Neural cell (in vitro differentiated cells): Measurements from ENCODE around the gene F2R. TPM values are rescaled to one million over a fixed set of nuclear protein-coding genes. Genes with fewer than 3 reads are reported as not detected.

Source experiments
- H2AFZ ChIP-seq: fragments of 200-600, 300-800 bp; sonication (generic), shearing (Covaris generic); 2 replicates; pipeline ENCODE4 v1.6.0; 2014; ENCODE audit warnings: low read depth, mild to moderate bottlenecking, antibody characterized with exemption, low read length, moderate library complexity
- H3F3A ChIP-seq: fragments of 200-600 bp; shearing (Covaris generic); 2 replicates; pipeline ENCODE4 v1.6.1; 2016; ENCODE audit warnings: mild to moderate bottlenecking, moderate library complexity, mixed read lengths, antibody characterized with exemption, low read length; ENCODE audit not compliant: insufficient read depth, poor library complexity, severe bottlenecking
- H3K27ac ChIP-seq: fragments of 200-600, 300-800 bp; sonication (generic), shearing (Covaris generic); 2 replicates; pipeline ENCODE4 v1.5.1; 2014; ENCODE audit warnings: mild to moderate bottlenecking, low read length, moderate library complexity
- H3K27me3 ChIP-seq: fragments of 300-800, 200-600 bp; sonication (generic), shearing (Covaris generic); 2 replicates; pipeline ENCODE4 v1.6.0; 2014; ENCODE audit warnings: mild to moderate bottlenecking, low read depth, low read length, moderate library complexity; ENCODE audit not compliant: insufficient read depth
- H3K36me3 ChIP-seq: fragments of 300-800, 200-600 bp; sonication (generic), shearing (Covaris generic); 2 replicates; pipeline ENCODE4 v1.5.1; 2014; ENCODE audit warnings: mild to moderate bottlenecking, antibody characterized with exemption, low read length, moderate library complexity; ENCODE audit not compliant: insufficient read depth
- H3K4me2 ChIP-seq: fragments of 300-800, 200-600 bp; sonication (generic), shearing (Covaris generic); 2 replicates; pipeline ENCODE4 v1.6.0; 2014; ENCODE audit warnings: mild to moderate bottlenecking, low read length
- H3K4me3 ChIP-seq: fragments of 300-800, 200-600 bp; sonication (generic), shearing (Covaris generic); 2 replicates; pipeline ENCODE4 v1.5.1; 2014; ENCODE audit warnings: mild to moderate bottlenecking, low read length, moderate library complexity
- H3K79me2 ChIP-seq: fragments of 200-600 bp; shearing (Covaris generic); replicated peaks from 2 replicates; pipeline ENCODE4 v1.6.0; 2014; ENCODE audit warnings: mild to moderate bottlenecking, low read length, moderate library complexity; ENCODE audit not compliant: insufficient read depth
- H3K9ac ChIP-seq: fragments of 300-800, 200-600 bp; sonication (generic), shearing (Covaris generic); 2 replicates; pipeline ENCODE4 v1.6.1; 2016; ENCODE audit warnings: mild to moderate bottlenecking, low read length, mixed read lengths
- H3K9me2 ChIP-seq: fragments of 200-600 bp; shearing (Covaris generic); 2 replicates; pipeline ENCODE4 v1.6.1; 2016; ENCODE audit warnings: mild to moderate bottlenecking, low read length, mixed read lengths; ENCODE audit not compliant: insufficient read depth
- H3K9me3 ChIP-seq: fragments of 200-600, 300-800 bp; sonication (generic), shearing (Covaris generic); 2 replicates; pipeline ENCODE4 v1.6.1; 2016; ENCODE audit warnings: mild to moderate bottlenecking, mixed run types, low read length, moderate library complexity, mixed read lengths
- H4K20me1 ChIP-seq: fragments of 200-600 bp; shearing (Covaris generic); 2 replicates; pipeline ENCODE4 v1.6.1; 2016; ENCODE audit warnings: mild to moderate bottlenecking, mixed run types; ENCODE audit not compliant: insufficient read depth
- CTCF ChIP-seq: fragments of 450-650 bp; IDR thresholded peaks from 2 replicates; pipeline ENCODE4 v1.5.1; 2014; ENCODE audit warnings: antibody characterized with exemption, mild to moderate bottlenecking, moderate library complexity; ENCODE audit not compliant: poor library complexity, severe bottlenecking
- EP300 ChIP-seq: fragments of 450-650 bp; conservative IDR thresholded peaks from 2 replicates; pipeline ENCODE4 v1.6.1; 2014; ENCODE audit warnings: antibody characterized with exemption, mild to moderate bottlenecking, moderate library complexity; ENCODE audit not compliant: poor library complexity, severe bottlenecking
- EZH2 ChIP-seq: fragments of 200-600, 300-800 bp; shearing (Covaris generic), sonication (generic); IDR thresholded peaks from 2 replicates; pipeline ENCODE4 v1.6.1; 2014; ENCODE audit warnings: antibody characterized with exemption, low read length, borderline replicate concordance, mild to moderate bottlenecking; ENCODE audit not compliant: insufficient read depth, poor library complexity, severe bottlenecking
- MXI1 ChIP-seq: fragments of 450-650 bp; conservative IDR thresholded peaks from 2 replicates; pipeline ENCODE4 v1.6.1; 2014; ENCODE audit warnings: antibody characterized with exemption, mild to moderate bottlenecking; ENCODE audit not compliant: poor library complexity, severe bottlenecking
- POLR2AphosphoS5 ChIP-seq: IDR thresholded peaks from 2 replicates; pipeline ENCODE4 v1.6.1; 2012
- RAD21 ChIP-seq: fragments of 450-650 bp; conservative IDR thresholded peaks from 2 replicates; pipeline ENCODE4 v1.6.1; 2014; ENCODE audit warnings: antibody characterized with exemption, mild to moderate bottlenecking, moderate library complexity
- REST ChIP-seq: IDR thresholded peaks from 2 replicates; pipeline ENCODE4 v1.6.1; 2012; ENCODE audit warnings: borderline replicate concordance
- SMC3 ChIP-seq: fragments of 450-650 bp; conservative IDR thresholded peaks from 2 replicates; pipeline ENCODE4 v1.6.1; 2014; ENCODE audit warnings: antibody characterized with exemption, mild to moderate bottlenecking, moderate library complexity; ENCODE audit not compliant: poor library complexity
- TAF1 ChIP-seq: IDR thresholded peaks from 2 replicates; pipeline ENCODE4 v1.6.1; 2012; ENCODE audit warnings: low read depth
- polyA plus RNA-seq: library from polyadenylated mRNA; depleted of rRNA; stranded (reverse); fragments of >200 nt; gene quantifications from 2 replicates; pipeline ENCODE4 v1.2.3, GENCODE V29; 2014

F2R gene
- polyA plus RNA-seq, 1 donor from 2014 or later = 35.9 TPM

DNA sequence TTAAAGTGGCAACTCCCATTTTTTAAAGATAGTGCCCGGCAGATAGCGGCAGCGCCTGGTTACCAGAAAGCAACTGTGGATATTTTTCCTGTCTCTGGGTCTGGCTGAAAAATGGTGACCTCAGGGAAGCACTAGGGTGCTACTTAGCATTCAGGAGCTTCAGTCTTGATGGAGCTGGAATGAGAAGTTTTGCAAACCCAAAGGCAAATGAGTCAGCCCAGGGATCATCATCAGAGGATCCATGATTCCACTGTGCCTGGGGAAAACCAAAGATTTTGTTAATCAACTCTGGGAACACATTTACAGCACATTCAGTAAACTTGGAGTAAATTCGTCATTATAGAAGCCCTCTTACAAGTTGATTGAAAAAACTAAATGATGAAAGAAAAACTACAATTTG is 26.7 kb downstream of the F2R start:
- H3K27me3 ChIP-seq = no peaks in the 10 kb centered on the region
- H3K4me2 ChIP-seq = no peak overlapping the region
- H3K9me2 ChIP-seq = no peaks in the 10 kb centered on the region
- H3K27ac ChIP-seq = no peak overlapping the region
- H3K9ac ChIP-seq = no peak overlapping the region
- H3K36me3 ChIP-seq = no peaks in the 10 kb centered on the region
- no peaks in the 10 kb centered on the region for H4K20me1 ChIP-seq
- no peaks in the 10 kb centered on the region for H3F3A ChIP-seq
- H2AFZ ChIP-seq = no peak overlapping the region
- no peak overlapping the region for H3K4me3 ChIP-seq
- no peaks in the 10 kb centered on the region for H3K79me2 ChIP-seq
- no peaks in the 10 kb centered on the region for H3K9me3 ChIP-seq
- no peak for TF ChIP-seq REST
- no peak for TF ChIP-seq TAF1
- TF ChIP-seq SMC3 = no peak
- no peak for TF ChIP-seq EZH2
- TF ChIP-seq EP300 = no peak

DNA sequence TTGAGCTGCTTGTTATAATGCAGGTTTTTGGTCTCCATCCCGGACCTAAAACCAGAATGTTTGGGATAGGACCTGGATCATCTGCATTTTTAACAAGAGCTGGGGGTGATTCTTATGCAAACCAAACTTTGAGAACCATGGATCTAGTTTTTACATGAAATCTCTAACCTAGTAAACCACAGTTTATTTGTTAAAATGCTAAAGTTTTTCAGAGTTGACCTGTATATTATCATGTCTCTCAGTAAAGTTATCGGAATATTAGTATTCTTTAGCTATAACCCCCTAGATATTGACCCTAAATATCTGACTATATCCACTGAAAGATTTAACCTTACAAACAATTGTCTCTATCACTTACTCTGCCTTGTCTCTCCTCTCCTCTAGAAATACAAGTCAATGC is 28.7 kb downstream of the F2R start:
- no peak overlapping the region for H3K4me3 ChIP-seq
- H2AFZ ChIP-seq = no peak overlapping the region
- no peak overlapping the region for H3K27ac ChIP-seq
- H3K9me3 ChIP-seq = no peaks in the 10 kb centered on the region
- no peaks in the 10 kb centered on the region for H3K79me2 ChIP-seq
- H3F3A ChIP-seq = no peaks in the 10 kb centered on the region
- no peak for TF ChIP-seq TAF1
- TF ChIP-seq SMC3 = no peak
- no peak for TF ChIP-seq EZH2
- no peak for TF ChIP-seq RAD21
- no peak for TF ChIP-seq REST
- no peak for TF ChIP-seq POLR2AphosphoS5
- TF ChIP-seq CTCF = no peak
- no peak for TF ChIP-seq MXI1
- no peak for TF ChIP-seq EP300
- H3K4me2 ChIP-seq = no peak overlapping the region
- no peaks in the 10 kb centered on the region for H3K9me2 ChIP-seq
- H3K9ac ChIP-seq = no peak overlapping the region
- no peaks in the 10 kb centered on the region for H4K20me1 ChIP-seq
- H3K36me3 ChIP-seq = no peaks in the 10 kb centered on the region
- no peaks in the 10 kb centered on the region for H3K27me3 ChIP-seq
